NCI-H1092 treated with DMSO at 0.1 percent for 48 hours (cell line): ENCODE measurements around the gene GAST.

Experiments
- DNase-seq: peaks from one replicate; lab custom pipeline; 2025; lab: John Stamatoyannopoulos, UW

Gene GAST

GRCh38 chr17:41707803-41708669 is 4.1 kb upstream of the GAST start:
- no peak for DNase-seq

GRCh38 chr17:41710472-41711090 is 1.6 kb upstream of the GAST start:
- DNase-seq: peak; percentile 14

- DNase-seq: no peak
Measured at GRCh38 chr17:41717408-41718286, 5.5 kb downstream of the GAST start.

GRCh38 chr17:41718287-41718645 is 6.1 kb downstream of the GAST start:
- DNase-seq: no peak

GRCh38 chr17:41722231-41722630 is 10.1 kb downstream of the GAST start:
- no peak for DNase-seq

- no peak for DNase-seq
Measured at GRCh38 chr17:41723801-41724475, 11.8 kb downstream of the GAST start.

- no peak for DNase-seq
Measured at GRCh38 chr17:41724476-41725050, 12.4 kb downstream of the GAST start.

GRCh38 chr17:41725134-41725533 is 13.0 kb downstream of the GAST start:
- no peak for DNase-seq

- no peak for DNase-seq
Measured at GRCh38 chr17:41728056-41728455, 15.9 kb downstream of the GAST start.

- DNase-seq: no peak
Measured at GRCh38 chr17:41730479-41730878, 18.3 kb downstream of the GAST start.

- DNase-seq: no peak
Measured at GRCh38 chr17:41731836-41732235, 19.7 kb downstream of the GAST start.

GRCh38 chr17:41733348-41734138 is 21.4 kb downstream of the GAST start:
- DNase-seq: no peak

GRCh38 chr17:41734139-41734948 is 22.2 kb downstream of the GAST start, which contains the start of gene HAP1:
Gene HAP1, minus strand, starts transcription at chr17:41734643. Its CDS starts 9 bp downstream, at chr17:41734634.
- DNase-seq: no peak

GRCh38 chr17:41734949-41735313 is 22.8 kb downstream of the GAST start:
- no peak for DNase-seq

GRCh38 chr17:41735744-41736143 is 23.6 kb downstream of the GAST start:
- DNase-seq: no peak

GRCh38 chr17:41736983-41737679 is 25.0 kb downstream of the GAST start:
- no peak for DNase-seq

GRCh38 chr17:41737680-41738023 is 25.5 kb downstream of the GAST start:
- DNase-seq: no peak

GRCh38 chr17:41738077-41738800 is 26.1 kb downstream of the GAST start:
- DNase-seq: peak; percentile 80

GRCh38 chr17:41738801-41739112 is 26.6 kb downstream of the GAST start:
- no peak for DNase-seq
